Left lobe of liver (tissue), 2 donors: Measurements from ENCODE around the gene SLC6A11. TPM values are rescaled to one million over a fixed set of nuclear protein-coding genes. Genes with fewer than 3 reads are reported as not detected.

Experiments used
- ATAC-seq: fragments of 200-7000 bp; cut with Tn5 transposase; one replicate; pipeline ENCODE4 v1.9.1; 2020; ENCODE audit warnings: mild to moderate bottlenecking, moderate library complexity
- DNase-seq: peaks from one replicate; pipeline ENCODE4 v3.0.0-alpha.2; 2020; ENCODE audit warnings: low spot score
- total RNA-seq: library from RNA; stranded (reverse); gene quantifications from one replicate; pipeline ENCODE4 v1.2.1, GENCODE V29; 2021
- donor health status: DM: no; HTN: no; CAD: no; lungs with moderate emphysema.
- donor health status: DM: no; HTN: yes; CAD: no.

The SLC6A11 gene
- total RNA-seq, 1 donor from 2014 or later: 0.13 TPM

DNA sequence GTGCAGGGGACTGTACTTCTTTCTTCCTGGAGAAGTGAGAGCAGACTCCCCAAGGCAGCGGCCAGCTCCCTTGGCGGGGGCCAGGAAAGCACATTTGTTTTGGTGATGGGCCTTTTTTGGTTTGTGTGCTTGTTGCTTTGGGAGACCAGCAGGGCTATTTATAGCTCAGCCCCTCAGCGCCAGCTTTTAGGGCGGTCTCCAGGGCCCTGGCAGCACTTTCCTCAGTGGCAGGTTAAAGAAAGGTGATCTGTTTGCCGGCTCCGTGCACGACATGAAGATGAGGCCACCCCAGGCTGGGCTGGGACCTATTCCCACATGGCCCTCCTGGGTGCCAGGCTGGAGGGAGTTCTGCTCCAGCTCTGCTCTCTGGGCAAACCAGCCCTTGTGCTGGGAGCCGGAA lies 21.8 kb downstream of the SLC6A11 start:
- DNase-seq: no peak

DNA sequence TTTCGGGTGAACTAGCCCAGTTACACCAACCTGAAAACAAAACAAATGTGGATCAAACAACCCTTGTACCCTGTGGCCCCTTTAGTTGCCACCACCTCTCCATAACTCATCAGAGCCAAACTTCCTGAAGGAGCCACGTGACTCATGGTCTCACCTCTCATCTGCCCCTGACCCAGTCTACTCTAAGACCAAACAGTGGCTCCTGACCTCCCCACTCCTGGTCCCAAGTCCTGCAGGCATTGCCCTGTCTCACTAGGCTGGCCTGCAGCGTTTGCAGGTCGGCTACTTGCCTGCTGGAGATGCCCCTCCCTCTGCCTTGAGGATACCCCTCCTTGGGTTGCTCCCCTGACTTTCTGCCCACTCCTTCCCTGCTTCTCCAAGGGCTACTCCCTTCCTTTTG lies 23.1 kb downstream of the SLC6A11 start:
- DNase-seq (no peak), ATAC-seq (no peak)

More for the DNA sequence above, 21.8 kb downstream of the SLC6A11 start:
- no peak for ATAC-seq

DNA sequence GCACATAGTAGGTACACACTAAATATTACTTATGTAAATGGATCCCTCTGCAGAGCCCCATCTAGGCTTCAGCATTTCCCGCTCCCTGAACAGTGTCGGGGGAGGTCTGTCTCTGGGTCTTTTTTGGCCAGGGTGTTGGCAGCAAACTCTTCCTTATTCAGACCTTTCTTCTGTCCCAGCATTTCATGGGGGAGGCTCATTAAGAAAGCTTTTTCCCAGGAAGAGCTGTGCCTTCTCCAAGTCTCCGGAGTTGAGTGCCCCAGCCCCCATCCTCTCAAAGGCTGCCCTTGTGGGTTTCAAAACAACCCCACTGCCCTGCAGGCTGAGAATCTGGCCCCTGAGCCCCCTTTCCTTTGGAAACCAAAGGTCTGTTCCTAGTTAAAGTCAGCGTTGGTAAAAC lies 25.1 kb downstream of the SLC6A11 start:
- ATAC-seq (no peak), DNase-seq (no peak)

DNA sequence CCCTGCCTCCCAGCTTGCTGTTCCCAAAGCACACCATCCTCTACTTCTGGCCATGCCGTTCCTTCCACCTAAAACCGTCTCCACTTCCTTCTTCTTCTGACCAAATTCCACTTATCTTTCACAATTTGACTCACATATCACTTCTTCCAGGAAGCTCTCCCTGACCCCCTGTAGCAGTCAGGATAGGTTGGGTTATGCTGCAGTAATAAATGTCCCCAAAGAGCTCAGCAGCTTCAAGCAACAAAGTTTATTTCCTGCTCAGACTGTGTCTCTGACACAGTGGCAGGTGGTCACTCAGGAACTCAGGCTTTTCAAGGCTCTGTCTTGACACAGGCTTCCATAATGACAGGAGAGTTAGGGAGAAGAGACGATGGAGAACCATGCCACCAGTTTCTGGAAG lies 27.4 kb downstream of the SLC6A11 start:
- no peak for DNase-seq
- no peak for ATAC-seq

DNA sequence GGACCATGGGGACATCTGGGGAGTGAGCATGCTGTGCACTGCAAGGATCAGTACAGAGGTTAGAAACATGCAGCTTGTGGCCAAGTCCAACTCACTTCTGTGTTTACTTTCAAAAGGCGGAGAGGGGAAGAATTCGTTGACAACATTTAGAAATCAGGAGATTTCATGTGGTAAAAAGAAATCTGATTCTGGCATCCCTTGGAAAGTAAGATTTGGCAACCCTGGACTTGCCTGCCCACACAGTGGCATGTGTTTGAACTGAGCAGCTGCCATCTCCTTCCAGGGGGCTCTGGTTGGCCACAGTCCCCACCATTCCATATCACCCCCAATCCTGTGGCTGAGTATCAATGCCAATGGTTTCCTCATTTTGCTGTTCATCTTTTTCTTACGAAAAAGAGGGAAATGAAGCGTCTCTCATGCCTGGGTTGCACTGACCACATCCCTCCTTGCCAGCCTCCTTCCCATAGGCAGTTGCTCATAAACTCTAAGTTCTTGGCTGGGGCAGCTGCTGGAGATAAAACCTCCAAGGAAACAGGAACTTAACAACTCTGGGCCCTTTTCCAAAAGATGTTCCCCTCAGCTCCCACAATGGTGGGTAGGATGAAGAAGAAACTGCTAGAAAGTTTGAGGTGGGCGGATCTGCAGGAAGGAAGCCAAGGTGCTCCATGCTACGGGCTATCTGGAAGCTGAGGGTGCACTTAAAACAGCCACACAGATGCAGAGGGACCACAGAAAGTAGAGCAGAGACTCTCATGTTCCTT lies 29.2 kb downstream of the SLC6A11 start:
- ATAC-seq (peak; percentile 20), DNase-seq (no peak)

DNA sequence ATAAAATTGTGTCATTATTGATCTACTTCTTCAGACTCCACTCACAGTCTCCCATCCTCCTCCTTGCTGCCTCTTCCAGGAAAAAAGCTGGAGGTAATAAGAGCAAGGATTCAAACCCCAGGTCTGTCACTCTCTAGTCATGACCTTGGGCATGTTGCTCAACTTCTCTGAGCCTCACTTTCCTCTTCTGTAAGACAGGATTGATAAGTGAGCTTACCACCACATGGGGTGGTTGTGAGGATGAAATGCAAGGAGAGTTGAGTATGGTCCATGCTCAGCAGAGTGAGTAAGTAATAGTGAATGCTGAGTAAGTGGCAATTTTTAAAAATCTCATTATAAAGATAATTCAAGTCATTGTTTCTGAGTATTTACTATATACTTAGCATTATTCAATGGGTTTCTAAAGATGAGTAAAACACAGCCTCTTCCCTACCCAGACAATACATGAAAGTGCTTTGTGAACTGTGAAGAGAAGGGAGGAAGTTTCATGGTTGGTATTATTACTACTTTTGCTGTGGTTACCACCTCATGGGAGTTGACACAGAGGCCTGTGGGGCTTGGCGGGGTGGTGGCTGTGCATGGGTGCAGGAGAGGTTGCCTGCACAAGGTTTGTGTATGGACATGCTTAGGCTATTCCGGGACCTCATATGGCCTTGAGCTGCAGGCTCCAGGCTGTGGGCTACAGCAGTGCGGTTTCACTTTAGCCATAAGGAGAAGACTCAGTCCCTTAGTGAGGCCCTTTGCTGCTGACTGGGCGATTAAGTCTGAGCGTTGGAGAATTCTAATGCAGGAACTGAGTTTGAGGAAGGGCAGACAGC lies 30.0 kb downstream of the SLC6A11 start:
- DNase-seq (no peak), ATAC-seq (peak; percentile 47)

DNA sequence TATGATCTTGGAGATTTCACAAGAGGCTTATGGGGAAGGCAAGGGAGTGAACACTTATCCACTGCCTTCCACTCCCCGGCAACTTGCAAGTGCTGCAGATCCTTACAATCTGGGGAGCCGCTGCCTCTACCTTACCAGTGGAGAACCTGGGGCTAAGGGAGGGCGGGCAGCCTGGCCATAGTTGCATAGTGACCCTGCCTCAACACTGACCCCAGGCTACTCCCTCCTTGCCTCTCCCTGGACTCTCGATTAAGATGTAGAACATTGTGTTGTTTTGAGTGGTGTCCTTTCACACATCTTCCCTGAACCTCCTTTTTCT lies 30.6 kb downstream of the SLC6A11 start:
- DNase-seq (no peak), ATAC-seq (no peak)

DNA sequence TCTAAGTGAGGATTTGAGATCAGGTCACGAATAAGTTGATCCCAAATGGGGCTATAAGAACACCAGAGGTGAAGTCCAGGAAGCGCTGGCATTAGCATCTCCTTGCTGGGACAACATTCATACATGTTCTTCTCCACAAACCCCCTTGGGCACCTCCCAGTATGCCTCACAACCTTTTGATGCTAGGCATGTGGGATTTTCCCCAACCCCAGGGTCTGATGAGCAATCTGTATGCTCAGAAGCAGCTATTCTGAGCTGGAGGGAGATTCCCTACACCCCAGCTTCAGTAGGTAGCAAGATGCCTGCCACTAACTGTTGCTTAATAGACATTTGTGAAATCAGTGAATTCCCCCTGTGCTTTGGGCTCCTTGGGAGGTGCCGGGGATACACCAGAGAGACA lies 32.2 kb downstream of the SLC6A11 start:
- DNase-seq (no peak), ATAC-seq (no peak)

DNA sequence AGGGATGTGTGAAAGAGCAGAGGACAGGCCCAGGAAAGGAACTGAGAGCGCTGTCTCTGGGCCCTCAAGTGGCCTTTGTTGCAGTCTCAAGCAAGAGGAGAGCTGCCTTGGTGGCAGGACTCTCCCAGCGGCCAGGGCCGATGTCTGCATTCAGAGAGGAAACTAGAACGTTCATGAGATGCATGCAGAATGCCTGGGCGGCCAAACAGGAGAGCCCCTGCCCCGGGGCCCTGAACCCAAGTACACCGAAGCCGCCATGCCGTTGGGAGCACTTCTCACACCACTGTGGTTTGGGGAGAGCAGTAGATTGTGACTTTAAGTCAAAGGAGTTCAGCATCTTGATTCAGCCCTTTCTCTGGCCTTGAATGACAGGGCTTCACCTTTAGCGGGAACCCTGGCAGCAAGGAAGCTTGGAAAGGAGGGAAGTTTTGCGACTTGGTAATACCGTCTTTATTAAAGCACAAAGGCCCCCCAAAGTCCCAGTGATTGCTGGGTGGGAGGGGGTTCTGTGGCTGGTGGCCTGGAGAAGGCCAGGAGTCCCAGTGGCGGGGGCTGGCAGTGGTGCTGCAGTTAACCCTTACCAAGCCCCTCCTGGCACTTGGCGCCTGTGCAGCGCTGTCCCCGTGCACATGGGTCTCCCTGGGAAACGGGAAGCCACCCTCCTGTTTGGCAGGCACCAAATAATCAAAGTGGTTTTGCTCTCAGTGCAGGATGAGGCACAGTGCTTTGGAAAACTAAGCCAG lies 36.2 kb downstream of the SLC6A11 start:
- no peak for DNase-seq
- ATAC-seq: no peak

DNA sequence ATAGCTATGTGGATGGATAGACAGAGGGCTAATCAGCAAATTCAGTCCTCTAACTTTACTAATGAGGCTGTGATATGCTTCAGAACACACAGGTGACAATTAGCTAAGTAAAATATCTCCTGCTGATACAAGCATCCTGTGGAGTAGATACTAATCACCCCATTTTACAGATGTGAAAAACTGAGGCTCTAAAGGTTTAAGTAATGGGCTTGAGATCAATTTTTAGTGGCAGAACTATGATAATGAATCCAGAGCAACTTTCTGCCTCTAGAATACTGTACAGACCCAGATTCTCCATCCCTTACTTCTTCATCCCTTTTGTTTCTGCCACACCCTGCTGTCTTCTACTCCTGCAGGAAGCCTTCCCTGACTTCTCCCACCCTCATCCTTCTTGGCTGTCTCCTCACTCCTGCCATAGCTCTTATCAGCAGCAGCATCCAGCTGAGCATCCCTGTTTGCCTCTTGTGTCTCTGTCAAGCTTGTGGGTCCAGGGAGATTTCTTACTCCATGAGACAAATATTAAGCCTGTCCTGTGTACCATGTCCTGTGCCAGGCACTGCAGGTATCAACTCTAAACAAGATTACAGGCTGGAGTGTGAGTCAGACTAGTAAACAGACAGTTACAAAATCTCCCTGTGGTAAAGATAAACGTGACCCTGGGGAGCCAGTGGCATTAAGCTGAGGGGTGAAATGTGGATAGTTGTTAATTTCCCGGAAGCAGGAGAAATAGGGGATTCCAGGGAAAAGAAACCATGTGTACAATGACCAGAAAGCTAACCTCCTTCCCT lies 39.2 kb downstream of the SLC6A11 start:
- DNase-seq (no peak), ATAC-seq (peak; percentile 77)

DNA sequence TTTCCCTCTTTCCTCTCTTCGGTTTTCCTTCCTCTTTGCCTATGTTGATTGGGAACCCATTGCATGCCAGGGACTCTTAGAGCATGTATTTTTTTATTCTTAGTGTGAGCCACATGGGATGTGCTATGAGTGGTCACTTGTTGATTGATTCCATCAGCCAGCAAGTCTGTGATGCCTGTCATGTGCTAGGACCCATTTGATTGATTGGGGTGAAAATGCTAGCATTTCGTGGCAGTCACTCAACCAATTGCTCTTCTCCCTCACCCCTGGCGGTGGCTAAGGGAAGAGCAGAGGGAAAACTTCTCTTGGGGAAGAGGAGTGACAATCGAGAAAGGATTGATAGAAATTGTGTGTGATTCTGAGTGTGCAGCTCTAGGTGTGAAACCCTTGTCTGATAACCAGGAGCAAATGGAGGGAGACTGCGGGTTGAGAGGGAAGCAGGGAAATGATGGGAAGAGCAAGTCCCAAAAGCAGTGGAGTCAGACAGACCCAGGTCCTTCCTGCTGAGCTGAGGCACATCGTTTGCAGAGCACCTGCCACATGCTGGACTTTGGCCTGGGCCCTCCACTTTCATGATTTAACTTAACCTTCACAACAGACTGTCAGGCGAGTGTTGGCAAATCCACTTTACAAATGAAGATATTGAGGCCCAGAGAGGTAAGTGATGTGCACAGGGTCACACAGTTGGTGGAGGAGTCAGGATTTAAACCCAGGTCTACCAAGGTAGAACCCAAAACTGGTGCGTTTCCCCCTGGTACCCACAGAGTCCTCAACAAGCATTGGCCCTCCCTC lies 40.0 kb downstream of the SLC6A11 start:
- DNase-seq (no peak), ATAC-seq (no peak)

DNA sequence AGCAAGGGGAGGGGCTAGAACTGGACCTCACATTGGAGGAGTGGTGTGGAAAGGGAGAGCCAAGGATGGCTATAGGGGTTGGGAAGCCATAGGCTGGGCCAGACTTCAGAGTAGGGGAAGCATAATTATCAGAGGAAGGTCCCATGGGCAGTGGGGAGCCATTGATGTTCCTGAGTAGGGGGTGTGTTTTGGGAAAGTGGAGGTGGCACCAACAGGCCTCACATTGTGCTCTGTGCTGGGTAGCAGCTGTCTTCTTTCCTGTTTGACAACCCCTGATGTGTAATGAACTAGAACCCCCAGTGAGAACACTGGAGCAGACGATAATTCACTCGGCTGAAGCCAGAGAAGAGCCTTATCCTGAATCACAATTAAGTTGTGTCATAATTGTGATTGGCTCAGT lies 41.2 kb downstream of the SLC6A11 start:
- ATAC-seq: no peak
- no peak for DNase-seq

DNA sequence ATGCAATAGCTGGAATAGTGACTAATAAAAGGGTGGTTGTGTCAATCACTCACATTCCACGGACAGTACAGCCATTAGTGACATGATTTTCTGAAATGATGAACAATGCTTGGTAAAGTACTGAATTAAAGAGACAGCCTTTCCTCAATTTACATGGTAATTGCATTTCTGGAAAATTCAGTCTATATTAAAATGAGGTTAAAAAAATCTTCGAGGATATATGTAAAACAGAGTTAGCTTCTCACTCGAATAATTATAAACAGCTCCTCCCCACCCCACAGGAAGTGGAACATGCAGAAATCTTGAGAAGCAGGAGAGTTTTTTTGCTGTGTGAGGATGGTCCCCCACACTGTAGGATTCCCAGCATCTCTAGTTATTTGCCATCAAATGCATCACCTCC lies 42.1 kb downstream of the SLC6A11 start:
- DNase-seq (no peak), ATAC-seq (no peak)

DNA sequence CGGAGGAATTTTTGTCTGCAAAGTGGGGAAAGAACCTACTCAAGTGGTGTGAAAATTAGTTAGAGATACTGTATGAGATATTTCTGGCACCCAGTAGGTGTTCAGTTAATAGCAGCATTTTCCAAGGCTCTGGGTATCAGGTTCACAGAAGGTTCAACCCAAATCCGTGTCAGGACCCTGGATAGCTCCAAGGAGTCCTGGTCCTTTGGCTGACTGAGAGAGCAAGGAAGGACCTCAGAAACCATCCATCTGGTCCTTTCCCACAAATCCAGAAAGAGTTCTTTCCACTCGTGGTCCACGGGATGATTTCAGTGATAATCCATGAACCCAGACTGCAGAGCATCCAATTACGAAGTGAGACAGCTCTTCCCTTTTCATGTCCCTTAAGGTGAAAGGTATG lies 51.4 kb downstream of the SLC6A11 start:
- no peak for DNase-seq
- ATAC-seq: no peak

DNA sequence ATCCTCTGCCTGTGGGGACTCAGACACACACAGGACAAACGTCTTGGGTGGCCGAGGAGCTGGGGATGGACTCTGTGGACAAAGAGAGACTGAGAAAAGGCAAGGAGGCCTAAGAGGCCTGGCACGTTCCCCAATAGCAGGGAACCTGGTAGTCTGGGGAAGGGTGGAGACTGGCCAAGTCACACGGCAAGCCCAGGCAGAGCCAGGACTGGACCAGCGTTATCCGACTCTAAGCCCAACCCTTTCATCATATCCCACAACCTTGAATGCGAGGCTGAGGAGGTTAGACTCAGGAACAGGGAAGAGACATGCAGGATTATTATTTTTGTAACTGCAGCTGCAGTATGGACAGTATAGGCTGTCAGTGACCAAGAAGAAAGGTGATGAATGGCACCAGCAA lies 53.4 kb downstream of the SLC6A11 start:
- ATAC-seq: no peak

DNA sequence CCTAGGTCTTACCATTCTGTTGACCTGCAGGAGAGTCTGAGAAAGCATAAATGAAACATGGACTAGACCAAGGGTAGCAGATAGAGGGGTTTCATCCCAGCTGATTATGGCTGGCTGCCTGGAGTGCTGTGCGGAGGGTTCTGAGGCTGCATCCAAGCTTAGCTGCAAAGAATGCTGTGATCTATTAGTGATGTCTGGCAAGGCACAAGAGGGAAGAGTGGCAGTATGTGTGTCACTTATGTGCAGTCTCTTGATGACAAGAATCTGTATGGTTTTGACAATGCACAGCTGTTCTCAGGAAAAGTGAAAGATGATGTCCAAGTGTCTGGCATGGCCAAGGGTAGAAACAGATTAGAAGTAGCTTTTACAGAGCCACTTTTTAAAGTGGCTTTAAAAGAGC lies 54.3 kb downstream of the SLC6A11 start:
- no peak for ATAC-seq
- DNase-seq: no peak

More for the DNA sequence above, 53.4 kb downstream of the SLC6A11 start:
- no peak for DNase-seq

DNA sequence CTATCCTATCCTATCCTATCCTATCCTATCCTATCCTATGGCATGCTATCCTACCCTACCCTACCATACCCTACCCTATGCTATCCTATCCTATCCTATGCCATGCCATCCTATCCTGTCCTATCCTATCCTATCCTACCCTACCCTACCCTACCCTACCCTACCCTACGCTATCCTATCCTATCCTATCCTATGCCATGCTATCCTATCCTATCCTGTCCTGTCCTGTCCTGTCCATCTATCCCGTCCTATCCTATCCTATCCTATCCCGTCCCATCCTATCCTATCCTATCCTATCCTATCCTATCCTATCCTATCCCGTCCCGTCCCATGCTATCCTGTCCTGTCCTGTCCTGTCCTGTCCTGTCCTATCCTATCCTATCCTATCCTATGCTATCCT lies 57.4 kb downstream of the SLC6A11 start:
- DNase-seq: no peak
- ATAC-seq: no peak

DNA sequence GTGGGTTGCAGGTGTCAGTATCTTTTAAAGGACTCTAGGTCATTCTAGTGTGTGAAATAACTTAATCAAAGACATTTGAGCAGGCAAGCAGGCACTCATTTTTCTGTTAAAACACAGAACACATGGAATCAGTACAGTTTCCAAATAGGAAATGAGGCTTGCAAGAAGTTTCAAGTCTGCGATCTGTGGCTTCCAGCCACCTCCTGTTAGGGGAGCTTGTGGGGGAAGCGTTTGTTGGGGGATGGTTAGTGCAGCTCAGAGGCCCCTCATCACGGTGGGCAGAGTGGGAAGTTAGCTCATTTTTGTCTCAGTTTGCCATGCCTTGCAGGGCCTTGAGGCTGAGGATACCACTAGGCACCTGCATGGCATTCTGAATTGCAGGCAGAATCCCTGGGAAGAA lies 59.9 kb downstream of the SLC6A11 start:
- no peak for ATAC-seq
- DNase-seq: no peak

DNA sequence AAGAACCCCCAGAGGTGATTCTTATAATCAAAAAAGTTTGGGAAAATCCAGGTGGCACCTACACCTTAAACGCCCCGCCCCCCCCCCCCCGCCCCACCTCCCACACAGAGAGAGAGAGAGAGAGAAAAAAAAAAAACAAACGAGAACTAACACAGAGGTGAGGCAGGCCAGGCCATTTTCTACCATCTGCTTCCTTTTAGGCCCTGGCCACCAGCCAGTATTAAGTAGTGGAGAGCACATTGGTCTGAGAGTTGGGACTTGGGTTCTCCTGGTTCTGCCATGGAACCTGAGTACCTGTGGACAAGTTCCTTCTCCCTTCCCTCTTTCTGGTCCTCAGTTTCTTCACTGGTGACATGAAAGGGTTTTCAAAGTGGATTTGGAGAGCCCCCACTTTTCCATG lies 60.6 kb downstream of the SLC6A11 start:
- DNase-seq (no peak), ATAC-seq (no peak)

DNA sequence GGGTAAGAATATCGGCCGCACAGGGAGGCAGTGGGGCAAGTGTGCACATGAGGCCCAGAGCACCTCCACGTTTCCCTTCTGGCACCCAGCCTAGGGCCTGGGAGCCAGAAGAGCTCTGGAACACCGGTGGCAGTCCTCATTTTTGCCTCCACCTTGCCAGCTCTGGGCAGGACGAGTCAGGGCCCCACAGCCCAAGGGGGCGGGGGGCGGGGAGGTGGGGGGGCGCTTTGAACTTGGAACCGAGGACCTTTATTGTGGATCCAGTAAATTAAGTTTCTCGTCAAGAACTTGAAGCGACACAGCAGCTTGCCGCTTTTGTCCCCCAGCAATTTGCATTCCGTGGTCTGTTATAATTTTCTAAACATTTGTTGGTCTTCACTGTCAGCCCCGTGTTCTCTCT lies 66.8 kb downstream of the SLC6A11 start:
- ATAC-seq (no peak), DNase-seq (no peak)
